ENCODE results near the gene ZNF18.
"Not testable (repeated sequence)": the region's sequence is repeated elsewhere in the genome, so short reads cannot be mapped to it uniquely, and the experiment has no call there.

Gene ZNF18

GRCh38 chr17:11986179-11986941, 10.9 kb downstream of the ZNF18 start:
- DNase-seq = no peak

GRCh38 chr17:11981862-11982261, 15.4 kb downstream of the ZNF18 start:
- DNase-seq = no peak

- no peak for DNase-seq
Measured at GRCh38 chr17:11980813-11981212, 16.5 kb downstream of the ZNF18 start.

GRCh38 chr17:11979795-11980194, 17.5 kb downstream of the ZNF18 start:
- DNase-seq = no peak

GRCh38 chr17:11972741-11973140, 24.5 kb downstream of the ZNF18 start:
- DNase-seq = not testable (repeated sequence)

GRCh38 chr17:11969565-11969964, 27.7 kb downstream of the ZNF18 start:
- no peak for DNase-seq

- DNase-seq = no peak
Measured at GRCh38 chr17:11954936-11955335, 42.3 kb downstream of the ZNF18 start.

- no peak for DNase-seq
Measured at GRCh38 chr17:11953924-11954323, 43.4 kb downstream of the ZNF18 start.

- DNase-seq = no peak
Measured at GRCh38 chr17:11952610-11953009, 44.7 kb downstream of the ZNF18 start.

- DNase-seq = no peak
Measured at GRCh38 chr17:11950771-11951519, 46.3 kb downstream of the ZNF18 start.

- not testable (repeated sequence) for DNase-seq
Measured at GRCh38 chr17:11949571-11949970, 47.7 kb downstream of the ZNF18 start.

GRCh38 chr17:11948789-11949188, 48.5 kb downstream of the ZNF18 start:
- no peak for DNase-seq

GRCh38 chr17:11944587-11944986, 52.7 kb downstream of the ZNF18 start:
- no peak for DNase-seq

- no peak for DNase-seq
Measured at GRCh38 chr17:11943759-11944347, 53.4 kb downstream of the ZNF18 start.

GRCh38 chr17:11943086-11943485, 54.2 kb downstream of the ZNF18 start:
- not testable (repeated sequence) for DNase-seq

GRCh38 chr17:11940904-11941303, 56.4 kb downstream of the ZNF18 start:
- no peak for DNase-seq

GRCh38 chr17:11935734-11936406, 61.4 kb downstream of the ZNF18 start:
- no peak for DNase-seq

GRCh38 chr17:11932337-11932898, 64.9 kb downstream of the ZNF18 start:
- DNase-seq = no peak

GRCh38 chr17:11928436-11928835, 68.8 kb downstream of the ZNF18 start:
- DNase-seq = no peak

All from DMS79 (cell line).